ENCODE results near the gene CCDC83.

Gene CCDC83

GRCh38 chr11:85855341-85855656 is at the start of gene CCDC83:
Gene CCDC83 (plus strand): TSS chr11:85855383. CDS start chr11:85865124, 9,741 bp downstream.
- no peaks in the 10 kb centered on the region for H3K9me3 ChIP-seq (ENCODE audit: low read length)
- peaks cover 6% of the 10 kb centered on the region for H3K4me1 ChIP-seq (ENCODE audit: insufficient read depth, low read length)
- H3K27ac ChIP-seq (ENCODE audit: low read depth, low read length), result peak within 1 kb of the TSS; percentile 82
- H3K4me3 ChIP-seq (ENCODE audit: low read depth in 1 of 2, low read length in 2 of 2), result peak within 1 kb of the TSS; percentile 80 to 92
- H3K36me3 ChIP-seq (ENCODE audit: insufficient read depth, low read length), result no peaks in the 10 kb centered on the region
- peak within 1 kb of the TSS; percentile 91 for H3K9ac ChIP-seq (ENCODE audit: low read length)
- no peaks in the 10 kb centered on the region for H3K27me3 ChIP-seq (ENCODE audit: control insufficient read depth in 1 of 2, insufficient read depth in 2 of 2, low read length in 2 of 2)

GRCh38 chr11:85805387-85805786 is 49.8 kb upstream of the CCDC83 start:
- H3K27me3 ChIP-seq (ENCODE audit: control insufficient read depth in 1 of 2, insufficient read depth in 2 of 2, low read length in 2 of 2), result no peaks in the 10 kb centered on the region
- peaks cover 3% of the 10 kb centered on the region for H3K4me1 ChIP-seq (ENCODE audit: insufficient read depth, low read length)
- H3K4me3 ChIP-seq (ENCODE audit: low read depth in 1 of 2, low read length in 2 of 2), result no peak overlapping the region
- H3K27ac ChIP-seq (ENCODE audit: low read depth, low read length), result no peak overlapping the region
- no peak overlapping the region for H3K9ac ChIP-seq (ENCODE audit: low read length)
- H3K9me3 ChIP-seq (ENCODE audit: low read length), result no peaks in the 10 kb centered on the region
- H3K36me3 ChIP-seq (ENCODE audit: insufficient read depth, low read length), result no peaks in the 10 kb centered on the region

GRCh38 chr11:85806016-85806415 is 49.2 kb upstream of the CCDC83 start:
- Histone ChIP-seq H3K9me3 (ENCODE audit: low read length) (no peaks in the 10 kb centered on the region), H3K27me3 (ENCODE audit: control insufficient read depth in 1 of 2, insufficient read depth in 2 of 2, low read length in 2 of 2) (no peaks in the 10 kb centered on the region), H3K36me3 (ENCODE audit: insufficient read depth, low read length) (no peaks in the 10 kb centered on the region), H3K4me3 (ENCODE audit: low read depth in 1 of 2, low read length in 2 of 2) (no peak overlapping the region), H3K4me1 (ENCODE audit: insufficient read depth, low read length) (peaks cover 6% of the 10 kb centered on the region), H3K27ac (ENCODE audit: low read depth, low read length) (no peak overlapping the region), H3K9ac (ENCODE audit: low read length) (no peak overlapping the region)

- H3K27ac ChIP-seq (ENCODE audit: low read depth, low read length), result no peak overlapping the region
- no peaks in the 10 kb centered on the region for H3K9me3 ChIP-seq (ENCODE audit: low read length)
- H3K27me3 ChIP-seq (ENCODE audit: control insufficient read depth in 1 of 2, insufficient read depth in 2 of 2, low read length in 2 of 2), result no peaks in the 10 kb centered on the region
- peaks cover 6% of the 10 kb centered on the region for H3K4me1 ChIP-seq (ENCODE audit: insufficient read depth, low read length)
- H3K36me3 ChIP-seq (ENCODE audit: insufficient read depth, low read length), result no peaks in the 10 kb centered on the region
- H3K9ac ChIP-seq (ENCODE audit: low read length), result no peak overlapping the region
- no peak overlapping the region for H3K4me3 ChIP-seq (ENCODE audit: low read depth in 1 of 2, low read length in 2 of 2)
Measured at GRCh38 chr11:85806876-85807275, 48.3 kb upstream of the CCDC83 start.

GRCh38 chr11:85809191-85809590 is 46.0 kb upstream of the CCDC83 start:
- Histone ChIP-seq H3K4me1 (ENCODE audit: insufficient read depth, low read length) (peaks cover 6% of the 10 kb centered on the region), H3K4me3 (ENCODE audit: low read depth in 1 of 2, low read length in 2 of 2) (no peak overlapping the region), H3K27me3 (ENCODE audit: control insufficient read depth in 1 of 2, insufficient read depth in 2 of 2, low read length in 2 of 2) (no peaks in the 10 kb centered on the region), H3K9ac (ENCODE audit: low read length) (no peak overlapping the region), H3K36me3 (ENCODE audit: insufficient read depth, low read length) (no peaks in the 10 kb centered on the region), H3K27ac (ENCODE audit: low read depth, low read length) (no peak overlapping the region), H3K9me3 (ENCODE audit: low read length) (no peaks in the 10 kb centered on the region)

- Histone ChIP-seq H3K9me3 (ENCODE audit: low read length) (no peaks in the 10 kb centered on the region), H3K4me1 (ENCODE audit: insufficient read depth, low read length) (peaks cover 6% of the 10 kb centered on the region), H3K27me3 (ENCODE audit: control insufficient read depth in 1 of 2, insufficient read depth in 2 of 2, low read length in 2 of 2) (no peaks in the 10 kb centered on the region), H3K4me3 (ENCODE audit: low read depth in 1 of 2, low read length in 2 of 2) (no peak overlapping the region), H3K36me3 (ENCODE audit: insufficient read depth, low read length) (no peaks in the 10 kb centered on the region), H3K27ac (ENCODE audit: low read depth, low read length) (no peak overlapping the region), H3K9ac (ENCODE audit: low read length) (no peak overlapping the region)
Measured at GRCh38 chr11:85809863-85810262, 45.3 kb upstream of the CCDC83 start.

- Histone ChIP-seq H3K9me3 (ENCODE audit: low read length) (no peaks in the 10 kb centered on the region), H3K27ac (ENCODE audit: low read depth, low read length) (no peak overlapping the region), H3K9ac (ENCODE audit: low read length) (no peak overlapping the region), H3K4me3 (ENCODE audit: low read depth in 1 of 2, low read length in 2 of 2) (peak overlapping the region; percentile 47 to 83), H3K27me3 (ENCODE audit: control insufficient read depth in 1 of 2, insufficient read depth in 2 of 2, low read length in 2 of 2) (no peaks in the 10 kb centered on the region), H3K4me1 (ENCODE audit: insufficient read depth, low read length) (peaks cover 6% of the 10 kb centered on the region), H3K36me3 (ENCODE audit: insufficient read depth, low read length) (no peaks in the 10 kb centered on the region)
Measured at GRCh38 chr11:85810521-85810870, 44.7 kb upstream of the CCDC83 start.

GRCh38 chr11:85810871-85811611 is 44.1 kb upstream of the CCDC83 start, which contains the start of gene SYTL2:
Gene SYTL2 (minus strand): TSS chr11:85811141. CDS start chr11:85757725, 53,416 bp downstream.
- H3K27ac ChIP-seq (ENCODE audit: low read depth, low read length), result no peak within 1 kb of the TSS
- no peaks in the 10 kb centered on the region for H3K36me3 ChIP-seq (ENCODE audit: insufficient read depth, low read length)
- no peak within 1 kb of the TSS for H3K9ac ChIP-seq (ENCODE audit: low read length)
- H3K4me3 ChIP-seq (ENCODE audit: low read depth in 1 of 2, low read length in 2 of 2), result peak within 1 kb of the TSS; percentile 47 to 83
- H3K27me3 ChIP-seq (ENCODE audit: control insufficient read depth in 1 of 2, insufficient read depth in 2 of 2, low read length in 2 of 2), result no peaks in the 10 kb centered on the region
- no peaks in the 10 kb centered on the region for H3K9me3 ChIP-seq (ENCODE audit: low read length)
- peaks cover 6% of the 10 kb centered on the region for H3K4me1 ChIP-seq (ENCODE audit: insufficient read depth, low read length)

GRCh38 chr11:85811624-85812023 is 43.6 kb upstream of the CCDC83 start:
- no peak overlapping the region for H3K27ac ChIP-seq (ENCODE audit: low read depth, low read length)
- H3K27me3 ChIP-seq (ENCODE audit: control insufficient read depth in 1 of 2, insufficient read depth in 2 of 2, low read length in 2 of 2), result no peaks in the 10 kb centered on the region
- no peak overlapping the region for H3K9ac ChIP-seq (ENCODE audit: low read length)
- H3K36me3 ChIP-seq (ENCODE audit: insufficient read depth, low read length), result no peaks in the 10 kb centered on the region
- no peaks in the 10 kb centered on the region for H3K9me3 ChIP-seq (ENCODE audit: low read length)
- H3K4me3 ChIP-seq (ENCODE audit: low read depth in 1 of 2, low read length in 2 of 2), result peak overlapping the region in 1 of 2 donors; percentile 49
- H3K4me1 ChIP-seq (ENCODE audit: insufficient read depth, low read length), result peaks cover 6% of the 10 kb centered on the region

- Histone ChIP-seq H3K4me3 (ENCODE audit: low read depth in 1 of 2, low read length in 2 of 2) (no peak overlapping the region), H3K27me3 (ENCODE audit: control insufficient read depth in 1 of 2, insufficient read depth in 2 of 2, low read length in 2 of 2) (no peaks in the 10 kb centered on the region), H3K9me3 (ENCODE audit: low read length) (no peaks in the 10 kb centered on the region), H3K36me3 (ENCODE audit: insufficient read depth, low read length) (no peaks in the 10 kb centered on the region), H3K4me1 (ENCODE audit: insufficient read depth, low read length) (peaks cover 6% of the 10 kb centered on the region), H3K27ac (ENCODE audit: low read depth, low read length) (no peak overlapping the region), H3K9ac (ENCODE audit: low read length) (no peak overlapping the region)
Measured at GRCh38 chr11:85813721-85814120, 41.5 kb upstream of the CCDC83 start.

GRCh38 chr11:85815186-85815931 is 39.8 kb upstream of the CCDC83 start:
- peaks cover 3% of the 10 kb centered on the region for H3K4me1 ChIP-seq (ENCODE audit: insufficient read depth, low read length)
- no peaks in the 10 kb centered on the region for H3K36me3 ChIP-seq (ENCODE audit: insufficient read depth, low read length)
- no peak overlapping the region for H3K9ac ChIP-seq (ENCODE audit: low read length)
- H3K27me3 ChIP-seq (ENCODE audit: control insufficient read depth in 1 of 2, insufficient read depth in 2 of 2, low read length in 2 of 2), result no peaks in the 10 kb centered on the region
- H3K27ac ChIP-seq (ENCODE audit: low read depth, low read length), result no peak overlapping the region
- no peak overlapping the region for H3K4me3 ChIP-seq (ENCODE audit: low read depth in 1 of 2, low read length in 2 of 2)
- no peaks in the 10 kb centered on the region for H3K9me3 ChIP-seq (ENCODE audit: low read length)

- Histone ChIP-seq H3K27me3 (ENCODE audit: control insufficient read depth in 1 of 2, insufficient read depth in 2 of 2, low read length in 2 of 2) (no peaks in the 10 kb centered on the region), H3K4me3 (ENCODE audit: low read depth in 1 of 2, low read length in 2 of 2) (no peak overlapping the region), H3K4me1 (ENCODE audit: insufficient read depth, low read length) (no peaks in the 10 kb centered on the region), H3K36me3 (ENCODE audit: insufficient read depth, low read length) (no peaks in the 10 kb centered on the region), H3K27ac (ENCODE audit: low read depth, low read length) (no peak overlapping the region), H3K9ac (ENCODE audit: low read length) (no peak overlapping the region), H3K9me3 (ENCODE audit: low read length) (no peaks in the 10 kb centered on the region)
Measured at GRCh38 chr11:85819441-85819840, 35.7 kb upstream of the CCDC83 start.

Data from muscle layer of colon (tissue), 2 donors.